ENCODE data around the gene SGK1.
A peak's percentile ranks its signal among the peaks of the same experiment; 100 is the strongest.

The SGK1 gene

GRCh38 chr6:134165561-134166201 lies 152.2 kb downstream of the SGK1 start:
- no peak for DNase-seq

GRCh38 chr6:134164300-134164699 lies 153.6 kb downstream of the SGK1 start:
- DNase-seq = no peak

GRCh38 chr6:134162932-134163331 lies 155.0 kb downstream of the SGK1 start:
- no peak for DNase-seq

- no peak for DNase-seq
These were observed 156.9 kb downstream of the SGK1 start for GRCh38 chr6:134161041-134161440.

- no peak for DNase-seq
These were observed 165.0 kb downstream of the SGK1 start for GRCh38 chr6:134152767-134153485.

- no peak for DNase-seq
These were observed 169.3 kb downstream of the SGK1 start for GRCh38 chr6:134148566-134148965.

- DNase-seq = no peak
These were observed 170.8 kb downstream of the SGK1 start for GRCh38 chr6:134147034-134147533.

GRCh38 chr6:134146268-134147033 lies 171.5 kb downstream of the SGK1 start:
- no peak for DNase-seq

GRCh38 chr6:134145786-134146185 lies 172.1 kb downstream of the SGK1 start:
- no peak for DNase-seq

GRCh38 chr6:134138226-134138975 lies 179.5 kb downstream of the SGK1 start:
- no peak for DNase-seq

- DNase-seq = no peak
These were observed 183.3 kb downstream of the SGK1 start for GRCh38 chr6:134134654-134135053.

- no peak for DNase-seq
These were observed 185.3 kb downstream of the SGK1 start for GRCh38 chr6:134132494-134133141.

GRCh38 chr6:134131530-134132139 lies 186.3 kb downstream of the SGK1 start:
- DNase-seq = no peak

- no peak for DNase-seq
These were observed 189.8 kb downstream of the SGK1 start for GRCh38 chr6:134128146-134128545.

- peak; percentile 27 to 36 for DNase-seq
These were observed 194.2 kb downstream of the SGK1 start for GRCh38 chr6:134123666-134124208.

GRCh38 chr6:134122775-134123174 lies 195.1 kb downstream of the SGK1 start:
- DNase-seq = no peak

GRCh38 chr6:134119486-134119885 lies 198.4 kb downstream of the SGK1 start:
- no peak for DNase-seq

All from SHP77 (cell line).